Thyroid gland (tissue), 4 donors: ENCODE data around the gene ZNF888. TPM values are rescaled to one million over a fixed set of nuclear protein-coding genes. Genes with fewer than 3 reads are reported as not detected.
A peak's percentile ranks its signal among the peaks of the same experiment; 100 is the strongest.

Experiments
- DNase-seq, 2 donors: peaks; one replicate each; pipeline ENCODE4 v3.0.0-alpha.2; 2019
- H3K27ac ChIP-seq, 3 donors: fragments of 200-600 bp; sonication (generic); 1 replicate in 2 of 3; 2 replicates in 1 of 3; pipeline ENCODE4 v1.5.1; 2016 to 2019; ENCODE audit warnings: mild to moderate bottlenecking in 1 of 3, moderate library complexity in 1 of 3
- H3K27me3 ChIP-seq: fragments of 200-600 bp; sonication (generic); one replicate; pipeline ENCODE4 v1.5.1; 2019
- H3K36me3 ChIP-seq, 2 donors: fragments of 200-600 bp; sonication (generic); one replicate each; pipeline ENCODE4 v1.5.1; 2016 to 2019
- H3K4me1 ChIP-seq, 2 donors: fragments of 200-600 bp; sonication (generic); one replicate each; pipeline ENCODE4 v1.5.1; 2017 to 2019
- H3K4me3 ChIP-seq, 3 donors: fragments of 200-600 bp; sonication (generic); replicated peaks in 1 of 3; 1 replicate in 2 of 3; 2 replicates in 1 of 3; pipeline ENCODE4 v1.5.1; 2016; ENCODE audit warnings: mild to moderate bottlenecking in 1 of 3
- H3K9me3 ChIP-seq: fragments of 200-600 bp; sonication (generic); one replicate; pipeline ENCODE4 v1.5.1; 2017
- POLR2A ChIP-seq, 2 donors: fragments of 450-650 bp; IDR thresholded peaks; one replicate each; pipeline ENCODE4 v1.6.1; 2017; ENCODE audit warnings: antibody characterized with exemption in 2 of 2, mild to moderate bottlenecking in 2 of 2, moderate library complexity in 1 of 2
- WGBS, 2 donors: methylation state at CpG; one replicate each; pipeline ENCODE4 v1.1.5; 2017; 5-methylcytosine and 5-hydroxymethylcytosine counted together
- intact Hi-C: fragments of 100-400 bp; cut with DNase I; formaldehyde crosslinking; loops from one replicate; pipeline ENCODE4 v1.15.1; 2023
- total RNA-seq, 4 donors: library from RNA; depleted of rRNA; stranded (reverse); fragments of >200 nt; gene quantifications; one replicate each; pipeline ENCODE4 v1.2.3, GENCODE V29; 2016
- TF ChIP-seq, protein P1 (sequence below), 6 experiments: fragments of 200-600 bp in 3 of 6; fragments of 450-650 bp in 3 of 6; sonication (generic) in 3 of 6; IDR thresholded peaks; one replicate each; pipeline ENCODE4 v1.5.1; 2016 to 2019; ENCODE audit warnings: antibody characterized with exemption in 6 of 6, mild to moderate bottlenecking in 2 of 6, inconsistent platforms in 1 of 6, moderate library complexity in 1 of 6

Gene ZNF888
- total RNA-seq, 4 donors from 2014 or later = 3.3 to 8.3 (median 6.8) TPM

DNA sequence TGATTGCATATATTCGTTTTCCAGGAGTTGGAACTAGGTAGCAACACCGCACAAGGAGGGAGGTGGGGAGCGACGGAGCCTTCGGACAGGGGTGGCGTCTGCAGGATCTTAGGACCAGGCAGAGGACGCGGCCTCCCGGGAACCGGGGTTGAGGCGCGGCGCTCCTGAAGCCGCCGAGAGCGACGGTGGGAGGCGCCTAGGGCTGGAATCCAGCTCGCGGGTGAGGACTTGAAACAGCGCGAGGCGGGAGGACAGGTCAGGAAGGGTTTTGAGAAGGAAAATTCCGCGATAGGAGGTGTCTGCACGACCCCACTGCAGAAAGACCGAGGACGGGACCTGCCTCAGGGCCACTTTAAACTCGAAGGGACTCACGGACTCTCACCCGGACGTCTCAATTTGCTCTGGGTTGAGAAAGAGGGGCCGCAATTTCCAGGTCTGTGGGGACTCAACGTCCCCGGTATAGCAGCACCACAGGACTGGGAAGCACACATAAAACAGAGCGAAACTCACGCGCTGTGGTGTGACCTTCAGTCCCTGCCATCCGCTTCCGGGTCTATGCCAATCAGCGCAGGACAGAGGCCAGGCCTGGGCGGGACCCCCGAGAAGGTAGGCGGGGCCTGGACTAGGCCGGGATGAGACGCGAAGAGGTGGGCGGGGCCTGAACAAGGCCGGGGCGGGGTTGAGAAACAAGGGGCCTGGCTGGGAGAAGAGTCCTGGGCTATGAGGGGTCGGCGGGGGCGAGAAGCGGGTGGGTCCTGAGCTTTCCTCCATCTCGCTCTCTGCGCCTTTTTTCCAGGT lies 25.9 kb downstream of the ZNF888 start, which contains the start of gene ZNF320:
Gene ZNF320 (minus strand): TSS at position 498 of the 798 bp plus-strand sequence. CDS start 7,380 bp downstream, outside the sequence.
- Histone ChIP-seq H3K27me3 (no peaks in the 10 kb centered on the region), H3K9me3 (no peaks in the 10 kb centered on the region), H3K4me3 (peak within 1 kb of the TSS; percentile 73 to 99 (median 79)), H3K4me1 (peaks cover 4 to 12% of the 10 kb centered on the region in 2 donors), H3K36me3 (no peaks in the 10 kb centered on the region), H3K27ac (peak within 1 kb of the TSS; percentile 63 to 83 (median 69))
- intact Hi-C loops = no loop called here
- DNase-seq = peak; percentile 98
- TF ChIP-seq, protein P1, sequence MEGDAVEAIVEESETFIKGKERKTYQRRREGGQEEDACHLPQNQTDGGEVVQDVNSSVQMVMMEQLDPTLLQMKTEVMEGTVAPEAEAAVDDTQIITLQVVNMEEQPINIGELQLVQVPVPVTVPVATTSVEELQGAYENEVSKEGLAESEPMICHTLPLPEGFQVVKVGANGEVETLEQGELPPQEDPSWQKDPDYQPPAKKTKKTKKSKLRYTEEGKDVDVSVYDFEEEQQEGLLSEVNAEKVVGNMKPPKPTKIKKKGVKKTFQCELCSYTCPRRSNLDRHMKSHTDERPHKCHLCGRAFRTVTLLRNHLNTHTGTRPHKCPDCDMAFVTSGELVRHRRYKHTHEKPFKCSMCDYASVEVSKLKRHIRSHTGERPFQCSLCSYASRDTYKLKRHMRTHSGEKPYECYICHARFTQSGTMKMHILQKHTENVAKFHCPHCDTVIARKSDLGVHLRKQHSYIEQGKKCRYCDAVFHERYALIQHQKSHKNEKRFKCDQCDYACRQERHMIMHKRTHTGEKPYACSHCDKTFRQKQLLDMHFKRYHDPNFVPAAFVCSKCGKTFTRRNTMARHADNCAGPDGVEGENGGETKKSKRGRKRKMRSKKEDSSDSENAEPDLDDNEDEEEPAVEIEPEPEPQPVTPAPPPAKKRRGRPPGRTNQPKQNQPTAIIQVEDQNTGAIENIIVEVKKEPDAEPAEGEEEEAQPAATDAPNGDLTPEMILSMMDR (IDR thresholded peaks at IDR 0.05) = no peak
- peak; percentile 17 to 81 for TF ChIP-seq POLR2A (IDR thresholded peaks at IDR 0.05)
- WGBS, 2 donors = 1 to 2% methylated on average over 29 to 55 of the region's 56 CpGs

DNA sequence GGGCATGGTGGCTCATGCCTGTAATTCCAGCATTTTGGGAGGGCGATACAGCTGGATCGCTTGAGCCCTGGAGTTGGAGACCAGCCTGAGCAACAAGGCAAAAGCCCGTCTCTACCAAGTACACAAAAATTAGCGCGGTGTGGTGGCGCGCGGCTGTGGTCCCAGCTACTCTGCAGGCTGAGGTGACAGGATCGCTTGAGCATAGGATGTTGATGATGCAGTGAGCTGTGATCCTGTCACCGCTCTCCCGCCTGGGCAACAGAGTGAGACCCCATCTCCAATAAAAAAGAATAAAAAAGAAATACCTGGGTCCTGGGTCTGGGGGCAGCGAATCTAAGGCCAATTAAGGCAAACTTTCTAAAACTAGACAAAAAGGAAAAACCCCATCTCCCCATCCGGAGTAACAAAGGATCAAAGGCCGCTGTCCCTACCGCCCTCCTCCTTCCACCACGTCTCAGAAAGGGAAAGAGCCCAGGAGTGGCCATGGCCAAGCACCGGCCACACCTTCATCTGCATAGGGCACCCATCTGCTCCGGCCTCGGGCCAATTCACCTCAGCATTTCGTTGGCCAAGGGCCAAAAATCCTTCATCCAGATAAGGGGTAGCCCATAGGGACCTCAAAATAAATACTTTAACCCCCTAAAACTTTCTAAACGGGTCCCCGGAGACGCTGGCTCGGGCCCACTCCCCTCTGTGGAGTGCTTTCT lies 26.6 kb downstream of the ZNF888 start:
- 44 to 47% methylated on average over 24 of the region's 24 CpGs for WGBS, 2 donors
- DNase-seq = peak; percentile 35 to 47
- TF ChIP-seq POLR2A (IDR thresholded peaks at IDR 0.05) = no peak
- TF ChIP-seq, protein P1 (IDR thresholded peaks at IDR 0.05) = no peak
- peak overlapping the region; percentile 63 to 83 (median 69) for H3K27ac ChIP-seq
- no peaks in the 10 kb centered on the region for H3K9me3 ChIP-seq
- H3K4me3 ChIP-seq = peak overlapping the region; percentile 73 to 99 (median 79)
- intact Hi-C loops = no loop called here
- H3K27me3 ChIP-seq = no peaks in the 10 kb centered on the region
- no peaks in the 10 kb centered on the region for H3K36me3 ChIP-seq
- H3K4me1 ChIP-seq = peaks cover 4 to 12% of the 10 kb centered on the region in 2 donors

DNA sequence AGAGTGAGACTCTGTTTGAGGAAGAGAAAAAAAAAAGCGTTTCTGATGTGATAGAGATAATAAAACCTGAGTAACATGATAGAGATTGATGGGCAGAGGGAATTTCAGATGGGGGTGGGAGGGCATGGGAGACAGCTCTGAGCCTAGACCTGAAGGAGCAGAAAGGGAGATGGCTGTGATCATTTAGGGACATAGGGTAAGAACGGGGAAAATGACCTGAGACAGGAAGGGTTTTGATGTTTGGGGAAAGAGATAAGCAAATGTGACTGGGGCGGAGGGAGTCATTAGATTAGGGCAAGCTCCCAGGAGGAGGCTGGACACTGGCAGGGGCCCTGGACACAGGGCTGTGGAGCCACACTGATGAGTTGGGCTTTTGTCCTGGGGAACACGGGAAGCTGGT lies 31.9 kb downstream of the ZNF888 start:
- Histone ChIP-seq H3K27ac (no peak overlapping the region), H3K27me3 (no peaks in the 10 kb centered on the region), H3K36me3 (peaks cover 13 to 22% of the 10 kb centered on the region in 2 donors), H3K4me3 (no peak overlapping the region), H3K4me1 (peaks cover 1 to 3% of the 10 kb centered on the region in 2 donors), H3K9me3 (no peaks in the 10 kb centered on the region)
- intact Hi-C loops = no loop called here
- TF ChIP-seq, protein P1 (IDR thresholded peaks at IDR 0.05) = no peak
- no peak for TF ChIP-seq POLR2A (IDR thresholded peaks at IDR 0.05)
- DNase-seq = no peak
- 63 to 74% methylated on average over 4 of the region's 4 CpGs for WGBS, 2 donors

DNA sequence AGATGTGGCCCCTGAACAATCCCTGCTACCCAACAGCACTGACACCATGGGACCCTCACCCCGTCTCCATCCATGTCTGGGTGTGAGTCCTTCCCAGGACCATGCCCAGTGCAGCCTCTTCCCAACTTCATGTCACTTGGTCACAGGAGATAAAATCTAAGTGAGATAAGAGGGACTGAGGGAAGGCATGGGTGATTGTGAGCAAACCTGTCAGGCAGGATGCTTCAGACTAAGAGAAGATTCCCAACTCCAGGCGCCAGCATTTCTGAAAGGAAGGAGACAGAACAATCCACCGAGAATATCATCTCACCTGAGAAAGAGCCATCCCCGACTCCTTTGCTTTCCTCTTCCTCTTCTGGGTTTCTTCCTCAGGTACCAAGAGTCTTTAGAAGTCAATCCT lies 33.3 kb downstream of the ZNF888 start:
- Histone ChIP-seq H3K9me3 (no peaks in the 10 kb centered on the region), H3K27me3 (no peaks in the 10 kb centered on the region), H3K27ac (no peak overlapping the region), H3K4me3 (no peak overlapping the region), H3K4me1 (no peaks in the 10 kb centered on the region), H3K36me3 (peaks cover 24 to 25% of the 10 kb centered on the region in 2 donors)
- 82 to 91% methylated on average over 4 of the region's 4 CpGs for WGBS, 2 donors
- no peak for DNase-seq
- intact Hi-C loops = no loop called here
- TF ChIP-seq POLR2A (IDR thresholded peaks at IDR 0.05) = no peak
- TF ChIP-seq, protein P1 (IDR thresholded peaks at IDR 0.05) = no peak
